ENCODE results near the gene EPYC.
"Not testable (repeated sequence)": the region's sequence is repeated elsewhere in the genome, so short reads cannot be mapped to it uniquely, and the experiment has no call there.

EPYC gene

GRCh38 chr12:90990611-90991010 is 14.2 kb downstream of the EPYC start:
- DNase-seq = no peak

- DNase-seq = no peak
Measured at GRCh38 chr12:90989686-90990111, 15.1 kb downstream of the EPYC start.

DNA sequence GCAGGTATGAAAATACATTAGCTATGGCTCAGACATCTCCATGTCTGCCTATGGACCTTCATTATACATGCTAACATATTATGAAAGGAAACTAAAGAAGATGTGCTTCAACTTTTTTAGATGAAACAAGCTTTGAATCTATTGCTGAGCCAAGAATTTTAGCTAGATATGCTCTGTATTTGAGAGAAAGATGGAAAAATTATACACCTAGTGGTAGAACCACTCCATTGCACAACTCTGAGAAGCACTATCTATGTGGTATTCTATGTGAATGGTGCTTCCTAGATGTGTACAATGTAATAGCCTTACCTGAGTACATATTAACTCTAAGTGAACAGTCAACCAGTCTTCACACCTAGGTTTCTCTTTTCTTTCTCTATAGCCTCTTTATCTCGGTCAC is 17.3 kb downstream of the EPYC start:
- peak; percentile 51 for DNase-seq

DNA sequence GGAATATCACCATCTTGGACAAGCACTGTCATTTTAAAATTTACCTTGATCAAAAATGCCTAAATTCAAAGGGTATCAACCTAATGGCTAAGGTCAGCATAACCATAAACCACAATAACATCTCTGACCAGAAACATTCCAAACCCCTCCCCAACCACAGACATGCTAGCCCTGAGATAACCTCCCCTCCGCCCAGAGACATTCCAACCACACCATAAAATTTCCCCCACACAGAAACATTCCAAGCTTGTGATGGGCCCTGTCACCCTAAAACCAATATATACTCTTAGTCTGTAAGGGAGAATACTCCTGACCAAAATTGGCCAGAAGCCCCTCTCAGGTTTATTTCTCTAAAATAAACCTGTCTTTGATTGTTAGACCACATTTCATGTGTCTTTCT is 17.7 kb downstream of the EPYC start:
- no peak for DNase-seq

GRCh38 chr12:90985331-90985730 is 19.4 kb downstream of the EPYC start:
- DNase-seq = not testable (repeated sequence)

- DNase-seq = no peak
Measured at GRCh38 chr12:90984114-90984513, 20.7 kb downstream of the EPYC start.

DNA sequence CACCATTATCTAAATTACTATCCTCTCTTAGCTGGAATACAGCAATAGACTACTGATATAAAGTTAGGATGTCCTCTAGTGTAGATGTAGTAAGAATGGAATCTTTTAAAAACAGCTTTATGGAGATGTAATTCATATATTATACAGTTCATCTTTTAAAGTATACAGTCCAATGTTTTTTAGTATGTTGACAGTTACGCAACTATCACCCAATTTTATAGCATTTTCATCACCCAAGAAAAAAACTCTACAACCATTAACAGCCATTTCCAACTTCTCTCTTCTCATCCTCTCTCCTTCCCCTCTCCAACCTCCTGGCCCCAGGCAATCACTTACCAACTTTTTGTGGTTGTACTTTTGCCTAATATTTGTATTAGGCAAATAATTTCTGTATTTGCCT is 22.6 kb downstream of the EPYC start:
- DNase-seq = no peak

DNA sequence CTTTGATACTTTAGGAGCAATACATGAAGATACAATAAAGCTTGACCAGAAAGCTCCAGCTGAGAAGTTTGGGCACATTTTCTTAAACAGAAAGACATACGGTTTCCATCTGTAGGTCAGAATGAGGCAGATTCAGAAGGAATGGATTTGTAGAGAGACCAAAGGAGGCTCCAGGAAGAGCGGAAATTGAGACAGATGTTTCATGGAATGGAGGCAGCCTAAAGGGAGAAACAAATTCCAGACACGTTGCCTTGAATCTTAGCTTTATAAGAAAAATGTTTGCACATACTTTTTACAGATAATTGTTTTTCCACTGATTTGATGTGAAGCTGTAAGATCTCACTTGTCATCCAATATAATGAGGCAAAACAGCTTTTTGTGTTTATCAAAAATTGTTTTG is 24.8 kb downstream of the EPYC start:
- DNase-seq = no peak

- DNase-seq = no peak
Measured at GRCh38 chr12:90979019-90979418, 25.8 kb downstream of the EPYC start.

DNA sequence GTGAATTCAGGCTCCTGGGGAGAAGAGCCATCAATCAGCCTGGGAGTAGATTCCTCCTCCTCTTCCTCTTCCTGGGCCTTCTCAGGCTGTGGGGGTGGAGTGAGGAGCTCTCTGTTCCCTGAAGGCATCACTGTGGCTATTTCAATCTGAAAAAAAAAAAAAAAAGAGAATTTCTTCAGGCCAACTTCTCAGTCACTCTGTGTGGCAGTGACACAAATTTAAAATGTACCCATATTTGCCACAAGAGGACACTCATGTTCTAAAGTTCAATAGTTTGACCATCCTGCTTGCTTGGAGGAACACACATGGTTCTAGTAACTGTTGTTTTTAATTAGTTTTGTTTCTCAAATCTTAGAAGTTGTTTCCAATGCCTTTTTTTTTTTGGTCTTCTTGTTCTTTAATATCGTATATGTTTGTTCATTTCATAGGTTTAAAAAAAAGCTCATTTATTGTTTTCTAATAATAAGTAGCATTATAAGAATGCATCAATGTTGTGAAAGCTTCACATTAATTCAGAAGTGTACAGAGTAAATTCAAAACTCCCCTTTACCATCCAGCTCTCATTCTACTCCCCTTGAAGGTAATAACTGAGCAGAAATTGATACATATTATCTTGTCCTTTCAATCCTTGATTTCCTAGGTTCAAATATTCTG is 26.5 kb downstream of the EPYC start:
- peak; percentile 82 for DNase-seq

DNA sequence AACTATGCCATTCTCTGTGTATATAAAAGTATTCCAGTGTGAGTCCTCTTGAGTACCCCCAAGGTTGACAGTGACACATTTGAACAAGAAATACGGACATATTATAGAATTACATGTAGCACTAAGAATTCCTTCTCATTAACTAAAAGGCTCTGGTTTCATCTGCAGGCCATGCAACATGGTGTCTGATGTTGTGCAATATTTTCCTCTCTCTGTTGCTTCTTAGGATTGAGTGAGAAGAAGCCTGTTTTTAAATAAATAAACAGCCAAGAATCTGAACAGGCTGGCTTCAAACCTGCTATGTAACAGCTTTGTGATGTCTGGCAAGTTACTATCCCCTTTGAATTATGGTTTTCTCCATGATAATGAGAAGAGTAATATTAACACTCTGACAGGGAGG is 27.5 kb downstream of the EPYC start:
- DNase-seq = no peak

- no peak for DNase-seq
Measured at GRCh38 chr12:90974286-90974685, 30.5 kb downstream of the EPYC start.

DNA sequence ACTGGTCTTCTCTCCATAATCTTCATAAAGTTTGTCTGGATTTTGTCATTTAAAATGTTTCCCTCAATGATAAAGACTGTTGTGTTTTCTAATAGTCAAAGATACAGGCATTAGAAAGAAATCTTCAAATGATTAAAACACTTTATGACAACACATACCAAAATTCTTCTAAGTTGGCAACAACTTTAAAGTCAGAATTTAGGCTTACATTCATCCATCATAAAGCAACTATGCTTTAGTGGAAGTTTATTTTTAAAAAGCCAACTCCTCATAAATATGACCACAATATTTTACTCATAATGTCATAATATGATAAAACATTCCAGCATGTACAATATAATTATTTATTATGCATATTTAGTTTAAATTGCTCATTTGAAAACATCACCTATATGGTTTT is 32.5 kb downstream of the EPYC start:
- DNase-seq = no peak

DNA sequence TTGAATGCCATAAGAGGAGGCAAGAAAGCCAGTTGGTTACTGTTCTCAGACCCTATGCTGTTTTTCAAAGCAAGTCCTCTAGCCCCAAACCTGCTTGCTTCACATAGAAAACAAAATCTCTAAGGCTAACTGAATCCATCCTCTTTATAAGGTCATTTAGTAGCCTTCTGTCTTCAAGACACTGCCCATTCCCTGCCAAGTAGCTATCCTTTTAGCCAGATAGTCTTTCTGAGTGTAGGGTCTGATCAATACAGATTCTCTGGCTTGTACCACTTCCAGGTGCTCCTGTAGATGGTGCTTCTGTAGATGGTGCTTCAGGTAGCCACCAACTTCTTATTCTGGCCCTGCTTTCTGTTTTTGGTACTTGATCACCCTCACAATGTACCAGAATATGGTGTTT is 33.9 kb downstream of the EPYC start:
- DNase-seq = no peak

DNA sequence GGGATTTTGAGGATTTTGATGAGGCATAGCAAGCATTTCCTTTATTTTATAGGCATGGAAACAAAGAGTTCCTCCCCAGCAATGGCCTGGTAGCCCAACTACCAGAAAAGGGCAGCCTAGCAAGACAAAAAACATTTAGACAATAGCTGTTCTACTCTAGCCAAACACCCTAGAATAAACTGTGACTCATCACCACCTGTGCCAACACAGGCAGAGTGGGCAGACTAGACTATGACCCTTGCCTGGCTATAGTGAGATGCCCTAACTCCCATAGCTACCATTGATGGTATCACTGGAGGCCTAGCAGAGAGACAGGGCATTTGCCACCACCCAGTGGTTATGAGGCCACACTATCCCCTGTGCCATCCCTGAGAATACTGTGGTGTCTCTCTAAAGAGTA is 34.3 kb downstream of the EPYC start:
- peak; percentile 97 for DNase-seq

GRCh38 chr12:90969851-90970250 is 34.9 kb downstream of the EPYC start:
- peak; percentile 35 for DNase-seq

DNA sequence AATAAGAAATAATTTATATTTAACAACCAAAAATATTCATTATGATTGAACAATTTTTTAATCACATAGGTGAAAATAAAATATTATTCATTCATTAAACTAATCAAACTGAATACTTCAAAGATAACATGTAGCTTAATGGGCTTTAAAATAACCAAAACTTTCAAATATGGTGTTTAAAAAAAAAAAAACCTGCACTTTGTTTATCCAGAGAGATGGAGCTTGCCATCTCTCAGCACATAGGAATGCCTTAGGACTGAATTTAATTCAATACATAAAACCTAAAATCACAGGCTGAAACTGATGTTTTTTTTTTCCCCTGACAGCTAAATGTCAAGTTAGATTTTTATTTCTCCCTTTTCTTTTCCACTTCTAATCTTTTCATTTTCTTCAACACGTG is 35.4 kb downstream of the EPYC start:
- DNase-seq = no peak

DNA sequence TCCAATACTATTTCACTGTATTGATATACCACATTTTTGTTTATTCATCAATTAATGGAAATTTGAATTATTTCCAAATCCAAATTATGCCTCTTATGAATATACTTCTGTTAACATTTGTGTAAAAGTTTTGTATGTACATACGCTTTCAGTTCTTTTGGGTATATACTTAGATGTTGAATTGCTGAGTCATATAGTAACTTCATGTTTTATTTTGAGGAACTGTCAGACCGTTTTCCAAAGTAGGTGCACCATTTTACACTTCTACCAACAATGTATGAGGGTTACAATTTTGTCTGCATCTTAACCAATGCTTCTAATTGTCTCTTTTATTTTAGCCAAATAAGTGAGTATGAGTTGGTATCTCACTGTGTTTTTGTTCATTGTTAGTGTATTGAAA is 39.6 kb downstream of the EPYC start:
- no peak for DNase-seq

DNA sequence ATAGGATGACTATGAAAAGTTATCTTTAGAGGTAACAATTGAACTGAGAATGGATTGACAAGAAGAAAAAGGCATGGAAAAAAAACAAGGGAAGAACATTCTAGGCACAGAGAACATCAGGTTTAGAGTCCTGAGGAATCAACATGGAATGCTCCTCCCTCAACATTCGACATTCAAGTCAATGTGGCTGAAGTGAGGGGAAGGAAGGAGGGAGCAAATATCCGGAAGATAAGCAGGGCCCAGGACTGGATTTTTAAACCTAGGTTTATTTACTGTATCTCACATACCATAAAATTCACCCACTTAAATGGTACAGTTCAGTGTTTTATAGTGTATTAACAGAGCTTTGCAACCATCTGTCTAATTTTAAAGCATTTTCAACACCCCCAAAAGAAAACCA is 40.2 kb downstream of the EPYC start:
- DNase-seq = no peak

GRCh38 chr12:90963946-90964345 is 40.8 kb downstream of the EPYC start:
- no peak for DNase-seq

- DNase-seq = no peak
Measured at GRCh38 chr12:90961154-90961553, 43.6 kb downstream of the EPYC start.

DNA sequence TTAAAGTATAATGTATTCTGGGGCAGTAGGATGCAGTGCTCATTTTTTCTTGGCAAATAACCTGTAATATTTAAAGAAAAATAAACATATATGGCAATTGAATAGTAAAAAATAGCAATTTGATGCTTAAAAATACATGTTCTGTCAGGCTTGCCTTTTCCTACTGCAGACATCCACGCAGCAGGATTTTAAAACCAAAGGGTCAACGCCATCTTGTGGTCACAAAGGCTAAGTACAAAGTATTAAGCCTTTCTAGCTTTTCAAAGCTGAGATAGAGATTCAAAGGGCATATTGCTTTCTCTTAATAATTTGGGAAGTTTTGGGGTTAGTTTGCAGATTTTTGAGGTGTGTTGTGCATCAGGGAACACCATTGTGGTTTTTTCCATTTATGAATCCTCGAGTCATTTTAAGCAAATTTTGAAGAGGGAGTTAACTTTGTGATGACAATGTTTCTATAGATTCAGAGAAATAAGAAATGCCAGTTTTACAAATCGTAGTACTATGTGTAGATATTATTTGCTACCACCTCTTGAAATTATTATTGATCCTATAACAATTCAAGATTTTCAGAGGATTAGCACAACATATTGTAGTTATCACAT is 45.1 kb downstream of the EPYC start:
- DNase-seq = peak; percentile 81

DNA sequence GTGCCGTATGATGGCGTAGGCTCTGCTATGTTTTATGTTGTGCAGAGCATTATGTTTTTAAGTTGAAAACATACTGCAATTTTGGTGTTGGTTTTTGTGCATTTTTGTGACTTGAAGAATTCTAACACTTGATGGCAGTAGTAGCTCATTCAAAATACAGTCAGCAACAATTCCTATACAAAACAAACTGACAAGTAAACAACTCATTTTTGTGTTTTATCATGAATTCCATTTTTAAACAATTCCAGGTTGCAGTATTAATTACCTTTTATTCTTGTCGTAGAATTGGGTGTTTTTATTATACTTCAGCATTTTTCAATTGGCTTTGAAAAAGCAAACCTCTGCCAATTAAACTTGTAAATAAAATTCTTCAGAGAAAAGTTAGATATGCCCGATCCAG is 45.7 kb downstream of the EPYC start:
- peak; percentile 24 for DNase-seq

DNA sequence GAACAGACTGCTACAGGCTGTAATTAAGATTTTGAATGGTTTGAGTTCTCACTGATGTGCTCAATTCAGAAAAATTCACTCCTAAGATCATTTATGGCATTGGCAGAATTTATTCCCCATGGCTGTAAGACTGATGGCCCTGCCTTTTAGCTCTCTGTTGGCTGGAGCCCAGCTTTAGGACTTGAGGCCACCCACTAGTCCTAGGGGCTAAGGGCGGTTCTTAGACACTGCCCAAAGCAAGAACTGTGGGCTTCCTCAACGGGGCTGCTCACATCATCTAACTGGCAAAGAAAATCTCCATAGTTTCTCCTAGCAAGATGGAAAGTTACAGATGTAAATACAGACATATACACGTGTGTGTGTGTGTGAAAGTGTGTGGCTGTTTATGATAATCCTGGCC is 46.4 kb downstream of the EPYC start:
- DNase-seq = no peak

- no peak for DNase-seq
Measured at GRCh38 chr12:90954921-90955320, 49.9 kb downstream of the EPYC start, which contains the start of gene CCER1. Gene CCER1, minus strand, starts transcription at chr12:90955176. Its CDS starts 434 bp downstream, at chr12:90954742.

Measured in DMS53 (cell line).